ENCODE measurements around the gene ADAMTSL2.

GRCh38 chr9:133591116-133591910 is 56.8 kb downstream of the ADAMTSL2 start:
- no peak for TF ChIP-seq POLR2AphosphoS5 (IDR thresholded peaks at IDR 0.05; ENCODE audit: low read depth)
- TF ChIP-seq, protein P1, sequence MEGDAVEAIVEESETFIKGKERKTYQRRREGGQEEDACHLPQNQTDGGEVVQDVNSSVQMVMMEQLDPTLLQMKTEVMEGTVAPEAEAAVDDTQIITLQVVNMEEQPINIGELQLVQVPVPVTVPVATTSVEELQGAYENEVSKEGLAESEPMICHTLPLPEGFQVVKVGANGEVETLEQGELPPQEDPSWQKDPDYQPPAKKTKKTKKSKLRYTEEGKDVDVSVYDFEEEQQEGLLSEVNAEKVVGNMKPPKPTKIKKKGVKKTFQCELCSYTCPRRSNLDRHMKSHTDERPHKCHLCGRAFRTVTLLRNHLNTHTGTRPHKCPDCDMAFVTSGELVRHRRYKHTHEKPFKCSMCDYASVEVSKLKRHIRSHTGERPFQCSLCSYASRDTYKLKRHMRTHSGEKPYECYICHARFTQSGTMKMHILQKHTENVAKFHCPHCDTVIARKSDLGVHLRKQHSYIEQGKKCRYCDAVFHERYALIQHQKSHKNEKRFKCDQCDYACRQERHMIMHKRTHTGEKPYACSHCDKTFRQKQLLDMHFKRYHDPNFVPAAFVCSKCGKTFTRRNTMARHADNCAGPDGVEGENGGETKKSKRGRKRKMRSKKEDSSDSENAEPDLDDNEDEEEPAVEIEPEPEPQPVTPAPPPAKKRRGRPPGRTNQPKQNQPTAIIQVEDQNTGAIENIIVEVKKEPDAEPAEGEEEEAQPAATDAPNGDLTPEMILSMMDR (IDR thresholded peaks at IDR 0.05; ENCODE audit: insufficient read depth, low read length) = no peak
- TF ChIP-seq REST (IDR thresholded peaks at IDR 0.05; ENCODE audit: insufficient replicate concordance, low read depth) = no peak
- no peak for TF ChIP-seq GABPA (IDR thresholded peaks at IDR 0.05; ENCODE audit: low read depth)
- TF ChIP-seq SPI1 (IDR thresholded peaks at IDR 0.05; ENCODE audit: borderline replicate concordance, low read depth) = no peak

All from HL-60 (cell line).